Astrocyte (in vitro differentiated cells and primary cell): ENCODE measurements around the gene ENOSF1. TPM values are rescaled to one million over a fixed set of nuclear protein-coding genes. Genes with fewer than 3 reads are reported as not detected.

Experiments used
- DNase-seq: peaks from one replicate; pipeline ENCODE4 v3.0.0-alpha.2; 2010; ENCODE audit warnings: low read depth
- FAIRE-seq: peaks from 2 replicates; lab custom pipeline; 2011; peaks lifted over from hg19 to GRCh38; lab: Jason Lieb, UNC
- H2AFZ ChIP-seq: 2 replicates; pipeline ENCODE4 v1.6.0; 2012; ENCODE audit warnings: low read depth, low read length, inconsistent platforms
- H3K27ac ChIP-seq: 2 replicates; pipeline ENCODE4 v1.5.1; 2011; ENCODE audit warnings: low read depth, low read length, inconsistent platforms
- H3K27me3 ChIP-seq: 2 replicates; pipeline ENCODE4 v1.6.0; 2011; ENCODE audit warnings: low read length, inconsistent platforms; ENCODE audit not compliant: insufficient read depth
- H3K36me3 ChIP-seq: 2 replicates; pipeline ENCODE4 v1.5.1; 2011; ENCODE audit warnings: low read length, inconsistent platforms; ENCODE audit not compliant: insufficient read depth
- H3K4me1 ChIP-seq: 2 replicates; pipeline ENCODE4 v1.5.1; 2011; ENCODE audit warnings: low read length, inconsistent platforms; ENCODE audit not compliant: insufficient read depth
- H3K4me2 ChIP-seq: 2 replicates; pipeline ENCODE4 v1.6.0; 2012; ENCODE audit warnings: low read length, inconsistent platforms
- H3K4me3 ChIP-seq: 2 replicates; pipeline ENCODE4 v1.5.1; 2011; ENCODE audit warnings: low read depth, mild to moderate bottlenecking, low read length, inconsistent platforms; ENCODE audit not compliant: insufficient read depth
- H3K79me2 ChIP-seq: 2 replicates; pipeline ENCODE4 v1.6.0; 2012; ENCODE audit warnings: mild to moderate bottlenecking, low read length, inconsistent platforms; ENCODE audit not compliant: insufficient read depth
- H3K9ac ChIP-seq: 2 replicates; pipeline ENCODE4 v1.6.0; 2012; ENCODE audit warnings: mild to moderate bottlenecking, low read length, inconsistent platforms
- H3K9me3 ChIP-seq: 2 replicates; pipeline ENCODE4 v1.5.1; 2012; ENCODE audit warnings: low read depth, mild to moderate bottlenecking, low read length, inconsistent platforms; ENCODE audit not compliant: insufficient read depth
- H4K20me1 ChIP-seq: 2 replicates; pipeline ENCODE4 v1.6.0; 2012; ENCODE audit warnings: low read length, inconsistent platforms; ENCODE audit not compliant: insufficient read depth
- H3K27ac Mint-ChIP-seq: one replicate; pipeline ENCODE4 v1.8.0; 2021; ENCODE audit warnings: mild to moderate bottlenecking, mixed read lengths; ENCODE audit not compliant: unreplicated experiment
- H3K27me3 Mint-ChIP-seq: one replicate; pipeline ENCODE4 v1.8.0; 2021; ENCODE audit warnings: low read depth, mixed read lengths; ENCODE audit not compliant: unreplicated experiment
- H3K36me3 Mint-ChIP-seq: one replicate; pipeline ENCODE4 v1.8.0; 2021; ENCODE audit warnings: low read depth, mixed read lengths; ENCODE audit not compliant: unreplicated experiment
- H3K4me1 Mint-ChIP-seq: one replicate; pipeline ENCODE4 v1.8.0; 2021; ENCODE audit warnings: low read depth, mixed read lengths; ENCODE audit not compliant: unreplicated experiment
- H3K4me3 Mint-ChIP-seq: one replicate; pipeline ENCODE4 v1.8.0; 2021; ENCODE audit warnings: mild to moderate bottlenecking, moderate library complexity, mixed read lengths; ENCODE audit not compliant: unreplicated experiment
- H3K9me3 Mint-ChIP-seq: one replicate; pipeline ENCODE4 v1.8.0; 2021; ENCODE audit warnings: mild to moderate bottlenecking, mixed read lengths; ENCODE audit not compliant: unreplicated experiment
- EZH2 ChIP-seq: IDR thresholded peaks from 2 replicates; pipeline ENCODE4 v1.6.1; 2012; ENCODE audit warnings: mild to moderate bottlenecking, low read length, inconsistent platforms; ENCODE audit not compliant: insufficient read depth
- total RNA-seq: library from RNA; stranded (reverse); gene quantifications from 2 replicates; pipeline ENCODE4 v1.2.1, GENCODE V29; 2021
- TF ChIP-seq, protein P1 (sequence below): IDR thresholded peaks from 2 replicates; pipeline ENCODE4 v1.5.1; 2011; ENCODE audit warnings: low read depth, mild to moderate bottlenecking, inconsistent platforms, low read length, moderate library complexity; ENCODE audit not compliant: insufficient read depth

Gene ENOSF1
- total RNA-seq, 1 donor from 2014 or later, result 14.4 TPM

GRCh38 chr18:678482-679182, 33.8 kb downstream of the ENOSF1 start:
- H3K36me3 Mint-ChIP-seq, result peaks cover 13% of the 10 kb centered on the region

GRCh38 chr18:677951-678381, 34.5 kb downstream of the ENOSF1 start:
- peaks cover 20% of the 10 kb centered on the region for H3K36me3 ChIP-seq
- Mint-ChIP-seq H3K27me3 (no peaks in the 10 kb centered on the region), H3K4me1 (peaks cover 1% of the 10 kb centered on the region), H3K4me3 (no peak overlapping the region), H3K36me3 (peaks cover 13% of the 10 kb centered on the region), H3K9me3 (no peaks in the 10 kb centered on the region), H3K27ac (no peak overlapping the region)
- no peak for FAIRE-seq
- H3K27ac ChIP-seq, result no peak overlapping the region
- no peaks in the 10 kb centered on the region for H3K9me3 ChIP-seq
- H2AFZ ChIP-seq, result peak overlapping the region; percentile 37
- no peaks in the 10 kb centered on the region for H3K4me1 ChIP-seq
- no peaks in the 10 kb centered on the region for H3K27me3 ChIP-seq
- H3K9ac ChIP-seq, result no peak overlapping the region
- H3K79me2 ChIP-seq, result no peaks in the 10 kb centered on the region
- peak; percentile 49 for DNase-seq
- TF ChIP-seq, protein P1, sequence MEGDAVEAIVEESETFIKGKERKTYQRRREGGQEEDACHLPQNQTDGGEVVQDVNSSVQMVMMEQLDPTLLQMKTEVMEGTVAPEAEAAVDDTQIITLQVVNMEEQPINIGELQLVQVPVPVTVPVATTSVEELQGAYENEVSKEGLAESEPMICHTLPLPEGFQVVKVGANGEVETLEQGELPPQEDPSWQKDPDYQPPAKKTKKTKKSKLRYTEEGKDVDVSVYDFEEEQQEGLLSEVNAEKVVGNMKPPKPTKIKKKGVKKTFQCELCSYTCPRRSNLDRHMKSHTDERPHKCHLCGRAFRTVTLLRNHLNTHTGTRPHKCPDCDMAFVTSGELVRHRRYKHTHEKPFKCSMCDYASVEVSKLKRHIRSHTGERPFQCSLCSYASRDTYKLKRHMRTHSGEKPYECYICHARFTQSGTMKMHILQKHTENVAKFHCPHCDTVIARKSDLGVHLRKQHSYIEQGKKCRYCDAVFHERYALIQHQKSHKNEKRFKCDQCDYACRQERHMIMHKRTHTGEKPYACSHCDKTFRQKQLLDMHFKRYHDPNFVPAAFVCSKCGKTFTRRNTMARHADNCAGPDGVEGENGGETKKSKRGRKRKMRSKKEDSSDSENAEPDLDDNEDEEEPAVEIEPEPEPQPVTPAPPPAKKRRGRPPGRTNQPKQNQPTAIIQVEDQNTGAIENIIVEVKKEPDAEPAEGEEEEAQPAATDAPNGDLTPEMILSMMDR, result no peak
- TF ChIP-seq EZH2, result no peak
- peak overlapping the region; percentile 37 for H3K4me2 ChIP-seq
- no peak overlapping the region for H3K4me3 ChIP-seq
- no peaks in the 10 kb centered on the region for H4K20me1 ChIP-seq

More at GRCh38 chr18:678482-679182, 33.8 kb downstream of the ENOSF1 start:
- Histone ChIP-seq H3K27ac (no peak overlapping the region), H3K4me1 (no peaks in the 10 kb centered on the region), H3K9me3 (no peaks in the 10 kb centered on the region), H3K4me2 (no peak overlapping the region), H3K79me2 (no peaks in the 10 kb centered on the region), H3K27me3 (no peaks in the 10 kb centered on the region), H4K20me1 (no peaks in the 10 kb centered on the region), H3K36me3 (peaks cover 20% of the 10 kb centered on the region), H2AFZ (no peak overlapping the region), H3K9ac (no peak overlapping the region), H3K4me3 (no peak overlapping the region)
- H3K27me3 Mint-ChIP-seq, result no peaks in the 10 kb centered on the region
- no peak overlapping the region for H3K4me3 Mint-ChIP-seq
- H3K27ac Mint-ChIP-seq, result no peak overlapping the region
- DNase-seq, result no peak
- peaks cover 1% of the 10 kb centered on the region for H3K4me1 Mint-ChIP-seq
- TF ChIP-seq, protein P1, result no peak
- TF ChIP-seq EZH2, result no peak
- no peak for FAIRE-seq
- H3K9me3 Mint-ChIP-seq, result no peaks in the 10 kb centered on the region

DNA sequence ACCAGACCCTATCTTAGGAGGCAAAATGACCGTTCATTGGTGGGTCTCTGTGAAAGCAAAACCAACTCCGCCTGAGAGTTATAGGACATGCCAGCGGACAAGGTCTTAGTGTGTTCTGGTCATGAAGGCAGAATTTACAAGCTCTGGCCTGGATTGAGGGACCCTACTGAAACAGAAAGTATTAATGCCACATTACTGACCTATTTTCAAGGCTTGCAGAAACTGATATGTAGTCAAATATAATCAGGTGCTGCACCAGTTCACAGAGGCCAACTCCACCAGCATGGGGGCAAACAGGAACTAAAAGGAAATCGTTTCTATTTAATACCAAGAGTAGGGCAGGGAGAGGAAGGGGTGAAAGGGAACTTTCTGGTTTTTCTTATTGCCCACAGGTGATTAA, 35.3 kb downstream of the ENOSF1 start:
- peaks cover 24% of the 10 kb centered on the region for H3K36me3 ChIP-seq
- H3K9me3 ChIP-seq, result no peaks in the 10 kb centered on the region
- DNase-seq (no peak), FAIRE-seq (no peak)
- TF ChIP-seq, protein P1, result no peak
- no peak for TF ChIP-seq EZH2
- no peak overlapping the region for H3K4me2 ChIP-seq
- H3K9ac ChIP-seq, result no peak overlapping the region
- peaks cover 13% of the 10 kb centered on the region for H3K36me3 Mint-ChIP-seq
- no peak overlapping the region for H3K4me3 ChIP-seq
- H3K4me1 ChIP-seq, result no peaks in the 10 kb centered on the region
- H2AFZ ChIP-seq, result no peak overlapping the region
- H4K20me1 ChIP-seq, result no peaks in the 10 kb centered on the region
- H3K27me3 Mint-ChIP-seq, result no peaks in the 10 kb centered on the region
- no peaks in the 10 kb centered on the region for H3K27me3 ChIP-seq
- H3K79me2 ChIP-seq, result no peaks in the 10 kb centered on the region
- peaks cover 1% of the 10 kb centered on the region for H3K4me1 Mint-ChIP-seq
- no peak overlapping the region for H3K27ac Mint-ChIP-seq
- no peaks in the 10 kb centered on the region for H3K9me3 Mint-ChIP-seq
- H3K27ac ChIP-seq, result no peak overlapping the region
- no peak overlapping the region for H3K4me3 Mint-ChIP-seq
